HFFc6 (cell line): ENCODE results near the gene ERCC2. TPM values are rescaled to one million over a fixed set of nuclear protein-coding genes. Genes with fewer than 3 reads are reported as not detected.

ENCODE experiments used
- DNase-seq: peaks from one replicate; pipeline ENCODE4 v3.0.0-alpha.2; 2018
- H3K27ac Mint-ChIP-seq: 2 replicates; pipeline ENCODE4 v1.8.0; 2020; ENCODE audit warnings: mild to moderate bottlenecking, mixed read lengths
- H3K27me3 Mint-ChIP-seq: 2 replicates; pipeline ENCODE4 v1.8.0; 2021; ENCODE audit warnings: mild to moderate bottlenecking, moderate library complexity, mixed read lengths; ENCODE audit not compliant: insufficient read depth
- H3K36me3 Mint-ChIP-seq: 2 replicates; pipeline ENCODE4 v1.8.0; 2021; ENCODE audit warnings: low read depth, mixed read lengths
- H3K4me1 Mint-ChIP-seq: 2 replicates; pipeline ENCODE4 v1.8.0; 2020; ENCODE audit warnings: low read depth, mixed read lengths
- H3K4me3 Mint-ChIP-seq: 2 replicates; pipeline ENCODE4 v1.8.0; 2020; ENCODE audit warnings: mild to moderate bottlenecking, moderate library complexity, mixed read lengths
- H3K9me3 Mint-ChIP-seq: 2 replicates; pipeline ENCODE4 v1.8.0; 2020; ENCODE audit warnings: mild to moderate bottlenecking, mixed read lengths
- long read RNA-seq: library from polyadenylated mRNA; unstranded; transcript quantifications from one replicate; pipeline ENCODE4 v2.0.0, GENCODE V29; 2019
- total RNA-seq, 6 experiments: library from RNA; stranded (reverse); fragmentation: NEBNext Ultra II Directional; extraction: Animal tissue kit (Norgen Biotek cat#: 25700); gene quantifications; 2 replicates in 1 of 6; 3 replicates in 5 of 6; pipeline ENCODE4 v1.2.3, GENCODE V29; 2021
- TF ChIP-seq, protein P1 (sequence below): fragments of 200-600 bp; sonication (generic); IDR thresholded peaks from 2 replicates; pipeline ENCODE4 v1.5.0; 2021; ENCODE audit warnings: antibody characterized with exemption, mild to moderate bottlenecking

The ERCC2 gene
- total RNA-seq, result 100 to 1,000 TPM in 1 of 6 experiments, 10 to 100 TPM in 5; 80.2 to 108 (median 87.8) TPM
- long read RNA-seq, full-length matches to known transcripts, result 37 of 72 reads
- long read RNA-seq, partial matches to known transcripts, result 19 of 72 reads
- long read RNA-seq, other reads (novel, unspliced or antisense), result 16 of 72 reads

DNA sequence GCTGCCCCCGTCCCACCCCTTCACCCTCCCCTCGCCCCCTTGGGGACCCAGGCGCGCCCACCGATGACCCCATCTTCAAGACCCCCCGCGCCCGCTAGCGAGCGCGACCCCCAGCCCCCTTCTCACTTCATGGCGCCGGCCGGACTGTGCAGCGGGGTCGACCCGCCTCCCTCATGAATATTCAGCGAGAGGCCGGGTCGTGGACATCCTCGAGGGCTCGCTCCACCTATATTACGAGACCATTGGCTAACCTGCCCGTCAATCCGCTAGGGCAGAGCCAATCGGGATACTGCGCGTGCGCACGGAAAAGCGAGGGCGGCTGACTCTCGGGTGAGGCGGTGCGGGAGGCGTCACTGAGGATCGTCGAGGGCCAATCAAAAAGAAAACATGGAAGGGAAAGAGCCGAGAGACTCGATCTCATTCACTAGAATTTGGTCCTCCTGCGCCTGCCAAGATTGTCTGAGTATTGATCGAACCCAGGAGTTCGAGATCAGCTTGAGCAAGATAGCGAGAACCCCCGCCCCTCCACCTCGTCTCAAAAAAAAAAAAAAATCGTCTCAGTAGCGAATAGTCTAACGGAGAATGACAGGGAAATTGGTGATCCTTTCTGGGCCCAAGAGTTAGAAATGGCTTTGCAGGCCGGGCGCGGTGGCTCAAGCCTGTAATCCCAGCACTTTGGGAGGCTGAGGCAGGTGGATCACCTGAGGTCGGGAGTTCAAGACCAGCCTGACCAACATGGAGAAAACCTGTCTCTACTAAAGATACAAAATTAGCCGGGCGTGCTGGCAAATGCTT, at the start of gene ERCC2:
ERCC2 (minus strand) TSS at position 164 of the 795 bp plus-strand sequence; CDS start at position 131, 33 bp downstream.
- H3K27ac Mint-ChIP-seq, result peak within 1 kb of the TSS; percentile 99
- DNase-seq, result peak; percentile 100
- peak within 1 kb of the TSS; percentile 91 for H3K4me3 Mint-ChIP-seq
- H3K4me1 Mint-ChIP-seq, result peaks cover 23% of the 10 kb centered on the region
- TF ChIP-seq, protein P1, sequence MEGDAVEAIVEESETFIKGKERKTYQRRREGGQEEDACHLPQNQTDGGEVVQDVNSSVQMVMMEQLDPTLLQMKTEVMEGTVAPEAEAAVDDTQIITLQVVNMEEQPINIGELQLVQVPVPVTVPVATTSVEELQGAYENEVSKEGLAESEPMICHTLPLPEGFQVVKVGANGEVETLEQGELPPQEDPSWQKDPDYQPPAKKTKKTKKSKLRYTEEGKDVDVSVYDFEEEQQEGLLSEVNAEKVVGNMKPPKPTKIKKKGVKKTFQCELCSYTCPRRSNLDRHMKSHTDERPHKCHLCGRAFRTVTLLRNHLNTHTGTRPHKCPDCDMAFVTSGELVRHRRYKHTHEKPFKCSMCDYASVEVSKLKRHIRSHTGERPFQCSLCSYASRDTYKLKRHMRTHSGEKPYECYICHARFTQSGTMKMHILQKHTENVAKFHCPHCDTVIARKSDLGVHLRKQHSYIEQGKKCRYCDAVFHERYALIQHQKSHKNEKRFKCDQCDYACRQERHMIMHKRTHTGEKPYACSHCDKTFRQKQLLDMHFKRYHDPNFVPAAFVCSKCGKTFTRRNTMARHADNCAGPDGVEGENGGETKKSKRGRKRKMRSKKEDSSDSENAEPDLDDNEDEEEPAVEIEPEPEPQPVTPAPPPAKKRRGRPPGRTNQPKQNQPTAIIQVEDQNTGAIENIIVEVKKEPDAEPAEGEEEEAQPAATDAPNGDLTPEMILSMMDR, result no peak
- no peaks in the 10 kb centered on the region for H3K9me3 Mint-ChIP-seq
- H3K27me3 Mint-ChIP-seq, result peaks cover 3% of the 10 kb centered on the region
- H3K36me3 Mint-ChIP-seq, result peaks cover 13% of the 10 kb centered on the region

DNA sequence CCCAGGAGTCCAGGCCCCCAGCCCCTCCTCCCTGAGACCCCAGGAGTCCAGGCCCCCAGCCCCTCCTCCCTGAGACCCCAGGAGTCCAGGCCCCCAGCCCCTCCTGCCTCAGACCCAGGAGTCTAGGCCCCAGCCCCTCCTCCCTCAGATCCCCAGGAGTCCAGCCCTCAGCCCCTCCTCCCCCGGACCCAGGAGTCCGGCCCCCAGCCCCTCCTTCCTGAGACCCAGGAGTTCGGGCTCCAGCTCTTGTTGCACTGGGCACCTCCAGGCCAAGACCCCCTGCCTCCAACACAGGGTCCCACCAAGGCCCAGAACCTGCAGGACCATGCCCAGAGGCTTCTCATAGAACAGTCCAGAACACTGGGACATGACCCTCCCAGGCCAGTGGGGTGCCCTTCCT, 49.5 kb upstream of the ERCC2 start:
- Mint-ChIP-seq H3K36me3 (peaks cover 39% of the 10 kb centered on the region), H3K4me1 (peaks cover 46% of the 10 kb centered on the region), H3K27me3 (peaks cover 6% of the 10 kb centered on the region), H3K27ac (no peak overlapping the region), H3K9me3 (no peaks in the 10 kb centered on the region), H3K4me3 (no peak overlapping the region)
- no peak for DNase-seq
- TF ChIP-seq, protein P1, result no peak

- DNase-seq, result no peak
- Mint-ChIP-seq H3K27me3 (peaks cover 6% of the 10 kb centered on the region), H3K4me3 (no peak overlapping the region), H3K4me1 (peaks cover 41% of the 10 kb centered on the region), H3K9me3 (no peaks in the 10 kb centered on the region), H3K36me3 (peaks cover 43% of the 10 kb centered on the region), H3K27ac (no peak overlapping the region; the same call in 1 of the 2 replicates)
- TF ChIP-seq, protein P1, result no peak
Observed at GRCh38 chr19:45419396-45419795, 49.0 kb upstream of the ERCC2 start.

DNA sequence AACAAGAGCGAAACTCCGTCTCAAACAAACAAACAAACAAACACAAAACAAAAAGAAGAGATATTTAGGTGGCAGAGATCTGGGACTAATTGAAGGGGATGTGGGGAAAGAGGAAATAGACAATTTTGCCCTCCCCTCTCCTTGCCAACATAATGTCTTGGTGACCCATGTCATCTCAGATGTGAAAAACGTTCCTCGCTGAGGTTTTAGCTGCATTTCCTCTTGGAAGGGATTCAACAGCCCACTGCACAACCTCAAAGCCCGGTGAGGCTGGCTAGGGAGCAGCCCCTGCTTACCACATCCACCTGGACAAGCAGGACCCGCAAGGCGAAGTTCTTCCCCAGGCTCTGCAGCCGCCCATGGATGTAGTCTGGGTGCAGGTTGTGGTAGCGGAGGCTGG, 48.4 kb upstream of the ERCC2 start:
- DNase-seq, result no peak
- no peak overlapping the region for H3K27ac Mint-ChIP-seq
- H3K4me3 Mint-ChIP-seq, result no peak overlapping the region
- peaks cover 6% of the 10 kb centered on the region for H3K27me3 Mint-ChIP-seq
- TF ChIP-seq, protein P1, result no peak
- H3K9me3 Mint-ChIP-seq, result no peaks in the 10 kb centered on the region
- H3K36me3 Mint-ChIP-seq, result peaks cover 49% of the 10 kb centered on the region
- peaks cover 40% of the 10 kb centered on the region for H3K4me1 Mint-ChIP-seq

DNA sequence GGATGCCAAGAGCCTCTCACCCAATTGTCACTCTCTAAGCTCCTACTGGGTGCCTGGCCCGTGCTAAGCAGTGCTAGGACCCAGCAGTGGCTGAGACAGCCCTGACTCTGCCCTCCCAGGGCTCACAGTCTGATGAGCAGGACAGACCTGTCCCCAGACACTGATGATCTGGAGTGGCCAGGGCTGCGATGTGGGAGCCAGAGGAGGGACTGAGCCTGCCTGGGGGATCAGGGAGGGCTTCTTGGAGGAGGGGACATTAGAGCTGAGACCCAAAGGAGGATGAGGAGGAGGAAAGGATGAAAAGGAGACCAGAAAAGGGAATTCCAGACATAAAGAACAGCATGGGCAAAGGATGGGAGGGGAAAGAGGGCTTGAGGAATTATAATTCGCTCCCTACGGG, 46.8 kb upstream of the ERCC2 start:
- DNase-seq, result no peak
- TF ChIP-seq, protein P1, result no peak
- H3K4me3 Mint-ChIP-seq, result no peak overlapping the region
- peaks cover 54% of the 10 kb centered on the region for H3K36me3 Mint-ChIP-seq
- H3K9me3 Mint-ChIP-seq, result no peaks in the 10 kb centered on the region
- peaks cover 29% of the 10 kb centered on the region for H3K4me1 Mint-ChIP-seq
- H3K27me3 Mint-ChIP-seq, result peaks cover 4% of the 10 kb centered on the region
- H3K27ac Mint-ChIP-seq, result peak overlapping the region; percentile 59
